ENCODE measurements around the gene STRN4.

STRN4 gene

DNA sequence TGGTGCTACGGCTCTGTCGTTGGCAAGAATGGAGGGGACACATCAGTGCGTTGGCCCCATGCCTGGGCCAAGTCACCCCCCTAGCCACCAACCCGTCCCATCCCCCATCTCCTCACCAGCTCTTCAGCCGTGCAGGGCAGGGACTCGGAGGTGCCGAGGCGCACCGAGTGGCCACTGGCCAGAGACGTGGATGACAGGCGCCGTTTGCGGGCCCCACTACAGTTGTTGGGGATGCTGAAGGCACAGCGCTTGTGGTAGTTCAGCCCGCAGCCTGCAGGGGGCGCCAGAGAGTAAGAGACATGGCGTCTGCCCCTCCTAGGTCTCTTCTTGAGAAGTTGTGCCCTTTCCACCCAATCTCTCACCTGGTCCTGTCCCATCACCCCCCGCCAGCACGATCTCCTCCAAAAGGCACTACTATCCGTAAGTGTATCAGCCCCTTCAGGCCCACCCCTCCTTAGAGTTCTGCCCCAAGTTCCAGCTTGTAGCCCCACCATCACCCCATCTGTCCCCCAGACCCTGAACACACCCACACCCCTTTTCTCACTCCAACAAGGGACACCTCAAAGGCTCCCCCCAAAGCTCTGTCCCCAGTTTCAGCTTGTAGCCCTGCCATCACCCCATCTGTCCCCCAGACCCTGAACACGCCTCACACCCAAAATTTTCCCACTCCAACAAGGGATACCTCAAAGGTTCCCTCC, 41.7 kb downstream of the STRN4 start:
- peak; percentile 89 for DNase-seq

DNA sequence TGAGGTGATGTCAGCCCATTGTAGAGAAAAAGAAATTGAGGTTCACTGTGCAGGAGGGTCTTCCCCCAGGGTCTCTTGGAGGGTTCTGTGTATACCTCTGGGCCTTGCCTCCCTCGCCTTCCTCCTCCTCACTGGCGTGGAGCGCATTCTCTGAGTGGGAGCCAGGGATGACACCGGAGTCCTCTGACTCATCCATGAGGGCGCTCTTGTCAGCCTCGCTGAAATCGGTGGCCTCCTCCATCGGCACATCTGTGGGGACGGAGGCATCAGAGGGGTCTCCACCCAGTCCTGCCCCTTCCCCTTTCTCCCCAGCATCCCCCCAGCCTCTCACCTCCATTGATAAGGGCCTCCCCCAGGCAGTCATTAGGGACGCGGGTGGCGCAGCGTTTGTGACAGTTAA, 45.5 kb downstream of the STRN4 start:
- DNase-seq: no peak

DNA sequence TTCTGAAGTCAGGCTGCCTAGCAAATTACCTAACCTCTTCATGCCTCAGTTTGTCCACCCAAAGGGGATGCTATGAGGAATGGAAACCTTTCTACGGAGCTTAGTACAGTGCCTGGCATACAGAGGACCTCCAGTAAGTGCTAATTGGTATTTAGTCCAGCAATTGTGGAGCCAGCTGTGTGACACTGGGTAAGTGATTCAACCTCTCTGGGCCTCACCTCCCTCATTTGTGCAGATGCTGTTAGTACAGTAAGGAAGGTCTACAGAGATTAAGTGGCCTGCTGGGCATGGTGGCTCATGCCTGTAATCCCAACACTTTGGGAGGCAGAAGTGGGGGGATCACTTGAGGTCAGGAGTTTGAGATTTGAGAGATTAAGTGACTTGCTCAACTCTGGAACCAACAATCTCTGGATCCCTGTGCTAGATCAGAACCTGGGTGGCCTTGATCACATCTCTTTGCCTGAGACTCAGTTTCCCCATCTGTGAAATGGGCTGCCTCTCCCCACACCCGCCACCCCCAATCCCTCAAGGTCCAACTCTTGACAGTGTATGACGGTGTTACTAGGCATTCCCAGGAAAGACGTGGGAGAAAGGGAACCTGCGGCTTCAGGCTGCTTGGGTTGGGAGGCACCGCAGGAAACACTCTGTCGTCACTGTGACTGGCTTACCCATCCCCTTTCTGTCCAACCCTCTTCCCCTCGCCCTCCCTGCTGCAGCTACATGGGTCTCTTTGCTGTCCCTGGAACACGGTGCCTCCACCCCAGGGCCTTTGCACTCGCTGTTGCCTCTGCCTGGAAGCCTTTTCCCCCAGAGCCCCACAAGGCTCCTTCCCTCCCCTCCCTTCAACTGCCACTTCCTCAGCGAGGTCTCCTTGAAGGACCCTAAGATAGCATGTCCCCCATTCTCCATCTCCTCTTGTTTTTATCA, 47.6 kb downstream of the STRN4 start:
- no peak for DNase-seq

DNA sequence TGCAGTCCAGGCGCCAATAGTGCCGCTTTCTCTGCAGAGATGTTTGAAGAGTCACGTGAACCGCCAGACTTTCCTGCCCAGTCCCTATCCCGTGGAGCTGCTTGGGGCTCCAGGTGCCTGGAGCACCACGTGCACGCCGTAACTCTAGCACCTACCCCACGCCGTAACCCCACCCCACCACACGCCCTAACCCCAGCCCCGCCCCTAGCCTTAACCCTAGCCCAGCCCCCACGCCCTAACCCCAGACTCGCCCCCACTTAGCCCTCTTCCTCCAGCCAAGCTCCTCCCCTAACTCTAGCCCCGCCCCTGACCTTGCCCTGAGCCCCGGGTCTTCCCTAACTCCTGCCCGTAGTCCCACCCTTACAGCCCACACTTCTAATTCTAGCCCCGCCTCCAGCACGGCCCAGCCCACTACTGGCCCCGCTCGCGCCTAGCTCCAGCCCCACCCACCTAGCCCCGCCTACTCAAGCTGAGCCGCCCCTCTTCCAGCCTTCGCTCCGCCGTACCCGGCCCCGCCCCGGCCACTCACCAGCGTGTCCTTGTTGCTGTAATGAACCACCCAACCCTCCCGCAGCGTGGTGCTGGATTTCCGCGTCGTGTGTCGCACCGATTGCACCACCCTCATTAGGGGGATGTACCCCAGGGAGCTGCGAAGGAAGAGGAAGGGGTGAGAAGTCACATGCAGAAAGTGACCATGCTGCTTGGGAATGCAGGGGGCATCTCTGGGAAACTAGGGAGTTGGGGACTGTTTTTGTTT, 48.9 kb downstream of the STRN4 start:
- DNase-seq: peak; percentile 42

DNA sequence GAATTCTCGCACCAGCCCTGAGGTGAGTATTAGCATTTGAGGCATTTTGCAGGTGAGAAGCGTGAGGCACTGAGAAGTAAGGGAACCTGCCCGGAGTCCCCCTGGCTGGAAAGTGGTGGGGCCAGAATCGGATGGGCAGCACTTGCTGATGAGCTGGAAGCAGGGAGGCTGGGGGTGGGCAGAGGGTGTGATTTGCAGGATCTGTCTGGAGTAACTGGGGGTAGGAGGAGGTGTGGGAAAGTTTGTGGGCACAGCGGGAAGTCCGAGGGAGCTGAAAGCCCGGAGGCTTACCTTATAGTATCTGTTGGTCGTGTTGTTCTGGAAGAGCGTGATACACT, 49.4 kb downstream of the STRN4 start:
- no peak for DNase-seq

DNA sequence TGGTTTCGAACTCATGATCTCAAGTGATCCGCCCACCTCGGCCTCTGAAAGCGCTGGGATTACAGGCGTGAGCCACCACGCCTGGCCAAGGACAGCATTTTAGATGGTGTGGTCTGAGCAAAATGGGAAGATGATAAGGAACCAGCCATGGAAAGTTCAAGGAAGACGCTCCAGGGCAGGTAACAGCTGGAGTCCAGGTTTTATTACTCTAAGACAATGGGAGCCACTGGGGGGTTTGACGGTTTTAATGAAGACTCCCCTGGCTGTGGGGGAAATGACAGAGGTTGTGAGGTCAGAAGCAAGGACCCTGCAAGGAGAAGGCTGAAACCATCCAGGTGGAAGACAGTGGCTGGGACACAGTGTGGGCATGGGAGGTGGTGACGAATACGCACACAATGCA, 50.2 kb downstream of the STRN4 start:
- DNase-seq: no peak

DNA sequence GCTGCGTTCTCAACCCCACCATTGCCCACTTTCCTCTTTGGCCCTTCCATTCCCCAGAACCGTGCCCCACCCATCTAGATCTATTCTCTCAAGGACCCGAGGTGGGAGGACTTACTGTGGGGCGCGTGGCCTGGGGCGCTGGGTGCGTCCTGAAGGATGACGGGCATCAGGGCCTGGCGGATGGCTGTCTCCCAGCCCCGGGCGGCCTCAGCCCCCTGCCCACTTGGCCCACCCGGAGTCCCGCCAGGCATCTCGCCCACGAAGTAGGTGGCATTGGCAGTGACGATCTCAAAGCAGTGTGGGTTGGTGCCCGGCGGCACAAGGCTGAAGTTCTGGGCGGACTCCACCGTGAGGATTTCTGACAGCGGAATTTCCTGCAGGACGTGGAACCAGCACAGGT, 52.5 kb downstream of the STRN4 start:
- DNase-seq: no peak

DNA sequence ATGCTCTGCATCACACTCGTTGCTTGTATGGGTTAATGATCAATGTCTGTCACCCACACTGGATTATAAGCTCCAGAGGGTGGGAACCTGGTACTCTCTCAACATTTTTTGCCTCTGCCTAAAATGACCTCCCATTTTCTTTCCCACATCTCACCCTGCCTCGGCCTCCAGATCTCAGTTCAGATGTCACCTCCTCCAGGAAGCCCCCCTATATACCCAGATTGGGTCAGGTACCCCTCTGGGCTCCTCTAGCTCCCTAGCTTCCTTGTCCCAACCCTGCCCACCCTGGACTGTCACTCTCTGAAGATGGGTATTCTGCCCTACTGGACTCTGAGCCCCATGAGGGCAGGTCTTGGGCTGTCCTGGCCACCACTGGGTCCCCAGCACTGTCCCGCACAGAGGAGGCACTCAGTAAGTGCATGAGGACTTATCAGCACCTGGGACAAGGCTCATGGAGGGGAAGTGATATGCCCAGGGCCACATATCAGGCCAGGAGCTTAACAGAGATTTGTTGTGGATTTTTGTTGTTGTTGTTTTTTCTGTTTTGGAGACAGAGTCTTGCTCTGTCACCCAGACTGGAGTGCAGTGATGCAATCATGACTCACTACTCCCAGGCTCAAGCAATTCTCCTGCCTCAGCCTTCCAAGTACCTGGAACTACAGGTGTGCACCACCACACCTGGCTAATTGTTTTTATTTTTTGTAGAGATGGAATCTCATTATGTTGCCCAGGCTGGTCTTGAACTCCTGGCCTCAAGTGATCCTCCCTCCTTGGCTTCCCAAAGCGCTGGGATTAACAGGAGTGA, 53.1 kb downstream of the STRN4 start:
- no peak for DNase-seq

DNA sequence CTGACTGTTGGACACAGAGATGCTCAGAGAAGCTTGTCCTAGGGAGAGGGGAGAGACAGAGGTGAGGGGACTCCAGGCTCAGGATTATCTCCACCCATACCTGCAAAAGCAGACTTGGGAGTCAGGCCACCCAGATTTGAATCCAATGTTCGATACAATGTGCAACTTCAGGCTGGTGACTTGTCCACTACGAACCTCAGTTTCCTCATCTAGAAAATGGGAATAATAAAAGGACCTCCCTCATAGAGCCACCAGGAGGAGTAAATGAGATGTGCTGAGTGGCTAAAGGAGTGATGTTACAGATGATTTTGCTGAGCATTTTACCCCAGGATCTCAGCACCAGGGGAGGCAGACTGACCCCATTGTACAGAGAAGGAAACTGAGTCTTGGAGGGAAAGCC, 54.3 kb downstream of the STRN4 start:
- no peak for DNase-seq

DNA sequence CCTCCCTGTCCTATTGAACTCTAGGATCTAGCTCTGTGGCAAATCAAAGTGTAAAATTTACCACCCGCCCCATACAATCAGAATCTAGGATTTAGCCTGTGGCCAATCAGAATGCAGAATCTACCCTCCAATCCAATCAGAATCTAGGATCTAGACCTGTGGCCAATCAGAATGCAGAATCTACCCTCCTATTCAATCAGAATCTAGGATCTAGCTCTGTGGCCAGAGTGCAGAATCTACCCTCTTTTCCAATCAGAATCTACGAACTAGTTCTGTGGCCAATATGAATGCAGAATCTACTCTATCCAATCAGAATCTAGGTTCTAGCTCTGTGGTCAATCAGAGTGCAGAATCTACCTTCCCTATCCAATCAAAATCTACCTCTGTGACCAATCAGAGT, 55.1 kb downstream of the STRN4 start:
- DNase-seq: no peak

DNA sequence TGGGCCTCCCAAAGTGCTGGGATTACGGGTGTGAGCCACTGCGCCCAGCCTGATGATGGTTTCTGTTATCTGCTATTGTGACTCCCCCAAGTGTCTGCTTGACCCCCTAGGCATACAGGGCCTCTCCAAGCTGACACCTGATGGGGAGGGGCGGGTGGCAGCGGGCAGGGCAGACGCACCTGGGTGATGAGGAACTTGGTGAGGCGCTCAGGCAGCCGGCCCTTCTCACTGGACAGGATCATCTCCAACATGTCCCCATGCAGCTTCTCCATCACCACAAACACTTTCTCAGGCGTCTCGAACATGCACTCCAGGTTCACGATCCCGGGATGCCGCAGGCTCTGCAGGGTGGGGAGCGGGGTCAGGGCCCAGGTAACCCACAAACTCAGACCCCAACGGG, 56.9 kb downstream of the STRN4 start:
- DNase-seq: no peak

DNA sequence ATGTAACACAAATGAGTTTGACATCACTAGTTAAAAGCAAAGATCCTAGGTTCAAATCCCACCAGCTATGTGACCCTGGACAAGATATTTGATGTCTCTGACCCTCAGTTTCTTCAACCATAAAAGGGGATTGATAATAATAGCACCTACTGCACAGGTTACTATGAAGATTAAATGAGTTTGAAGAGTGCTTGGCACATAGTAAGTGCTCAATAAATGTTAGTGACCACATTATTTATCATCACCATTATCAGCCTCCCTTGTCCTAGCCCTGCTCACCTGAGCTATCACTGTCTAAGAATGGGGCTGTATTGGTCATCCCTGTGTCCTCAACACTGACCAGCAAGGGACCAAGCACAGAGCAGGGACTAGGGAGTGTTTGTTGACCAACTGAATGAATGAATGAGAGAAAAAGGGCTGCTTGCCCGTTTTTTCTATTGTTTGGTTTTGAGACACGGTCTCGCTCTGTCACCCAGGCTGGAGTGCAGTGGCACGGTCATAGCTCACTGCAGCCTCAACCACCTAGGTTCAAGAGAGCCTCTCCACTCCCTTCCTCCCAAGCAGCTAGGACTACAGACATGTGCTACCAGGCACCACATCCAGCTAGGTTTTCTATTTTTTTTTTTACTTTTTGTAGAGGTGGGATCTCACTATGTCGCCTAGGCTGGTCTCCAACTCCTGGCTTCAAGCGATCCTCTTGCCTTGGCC, 58.7 kb downstream of the STRN4 start:
- DNase-seq: no peak

DNA sequence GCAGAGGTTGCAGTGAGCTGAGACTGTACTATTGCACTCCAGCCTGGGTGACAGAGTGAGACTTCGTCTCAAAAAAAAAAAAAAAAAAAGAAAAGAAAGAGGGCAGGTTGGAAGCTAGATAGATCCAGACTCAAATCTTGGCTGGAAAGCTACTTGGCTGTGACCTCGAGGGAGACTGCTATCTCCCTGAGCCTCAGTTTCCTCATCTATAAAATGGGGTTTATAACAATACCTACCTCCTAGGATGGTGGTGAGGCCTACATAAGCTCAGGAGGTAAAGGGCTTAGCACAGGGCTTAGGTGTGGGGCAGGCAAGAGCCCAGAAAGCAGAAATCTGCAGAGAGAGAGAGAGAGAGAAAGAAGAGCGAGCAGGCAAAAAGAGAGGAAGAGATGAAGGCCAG, 61.1 kb downstream of the STRN4 start:
- no peak for DNase-seq

DNA sequence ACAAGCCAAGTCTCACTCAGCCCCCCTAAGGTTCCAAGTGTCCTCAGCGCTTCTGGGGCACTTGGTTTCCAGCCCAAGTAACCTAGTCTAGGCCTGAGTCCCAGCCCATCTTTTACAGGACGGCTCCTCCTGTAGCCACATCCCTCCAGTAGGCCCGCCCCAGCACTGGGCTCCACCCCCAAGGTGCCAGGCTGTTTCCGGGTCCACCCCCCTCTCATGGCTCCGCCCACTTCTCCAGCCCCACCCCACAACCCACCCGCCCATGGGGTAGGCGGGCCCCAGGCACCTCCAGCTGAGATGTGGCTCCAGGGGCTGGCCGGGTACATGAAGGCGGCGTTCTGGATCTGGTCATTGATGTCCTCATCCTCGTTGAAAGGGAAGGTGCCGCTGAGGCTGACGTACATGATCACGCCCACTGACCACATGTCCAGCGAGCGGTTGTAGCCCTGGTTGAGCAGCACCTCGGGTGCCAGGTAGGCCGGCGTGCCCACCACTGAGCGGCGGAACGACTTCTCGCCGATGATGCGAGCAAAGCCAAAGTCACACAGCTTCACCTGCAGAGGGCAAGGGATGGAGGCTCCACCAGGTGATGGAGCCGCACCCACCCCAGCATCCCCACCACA, 68.0 kb downstream of the STRN4 start:
- DNase-seq: peak; percentile 76

DNA sequence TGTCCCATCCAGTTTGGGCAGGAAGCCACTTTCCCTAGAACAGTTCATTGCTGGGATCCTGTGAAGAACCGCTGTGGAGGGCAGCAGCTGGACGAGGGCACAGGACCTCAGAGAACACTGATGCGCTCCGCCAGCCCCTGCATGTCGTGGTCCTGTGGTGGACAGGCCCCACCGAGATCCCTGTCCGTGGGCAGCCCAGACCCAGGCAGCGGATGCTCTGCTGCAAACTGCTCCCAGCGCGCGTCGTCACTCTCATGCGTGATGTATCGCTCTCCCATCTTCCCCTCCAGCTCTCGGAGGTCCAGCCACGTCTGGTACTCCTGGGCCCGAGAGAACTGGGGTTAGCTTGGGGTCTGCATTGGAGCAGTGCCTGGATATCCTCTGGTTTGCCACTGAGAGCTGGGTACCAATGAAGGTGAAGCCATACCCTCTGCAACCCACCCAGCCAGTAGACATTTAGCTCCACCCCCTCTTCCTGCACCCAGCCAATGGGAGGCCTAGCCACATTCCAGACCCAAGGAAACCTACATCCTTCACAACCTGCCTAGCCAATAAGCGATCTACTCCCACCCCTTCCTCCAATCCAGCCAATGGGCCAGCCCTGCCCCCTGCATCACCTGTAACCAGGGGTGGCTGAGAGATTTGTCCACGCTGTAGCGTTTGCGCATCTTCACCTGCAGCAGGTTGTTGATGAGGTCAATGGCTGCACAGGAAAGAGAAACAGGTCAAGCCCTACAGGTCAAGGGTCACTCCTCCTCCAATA, 71.7 kb downstream of the STRN4 start:
- no peak for DNase-seq

DNA sequence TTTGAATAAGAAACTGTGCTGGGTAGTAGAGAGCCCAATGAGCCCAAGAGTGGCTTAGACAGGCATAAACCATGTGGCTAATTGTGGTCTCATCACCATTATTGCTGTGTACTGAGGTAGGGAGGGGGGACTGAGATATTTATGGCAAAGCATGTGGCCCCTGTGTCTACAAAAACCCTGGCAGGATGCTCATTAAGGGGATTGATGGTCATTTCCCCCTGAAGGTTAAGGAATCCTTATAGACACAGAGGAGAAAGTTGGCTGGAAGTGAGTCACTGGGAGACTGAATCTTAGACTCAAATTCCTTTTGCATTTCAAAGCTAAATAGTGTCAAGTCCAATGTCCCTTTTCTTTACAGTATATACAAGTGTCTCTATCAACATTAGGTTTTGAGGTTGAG, 75.4 kb downstream of the STRN4 start:
- no peak for DNase-seq
